ENCODE results near the gene RAB37.
A peak's percentile ranks its signal among the peaks of the same experiment; 100 is the strongest.

DNA sequence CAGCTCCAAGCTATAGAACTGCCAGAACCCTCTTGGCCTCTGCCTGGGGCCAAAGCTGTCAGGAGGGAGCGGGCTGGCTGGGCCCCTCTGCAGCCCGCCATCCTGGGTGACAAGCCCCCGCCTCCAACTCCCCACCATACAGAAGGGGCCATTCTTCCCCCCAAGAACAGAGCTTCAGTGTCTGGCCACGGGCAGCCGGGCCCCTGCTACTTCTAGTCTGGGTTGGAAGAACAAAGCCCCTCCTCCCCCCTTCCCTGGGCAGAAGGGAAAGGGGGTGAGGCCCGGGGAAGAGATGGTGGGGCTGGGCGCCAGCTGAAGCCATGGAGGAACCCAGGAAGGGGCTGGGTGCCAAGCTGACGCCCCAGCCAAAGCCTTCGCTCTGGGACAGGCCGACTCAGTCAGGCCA is 30.1 kb downstream of the RAB37 start:
- TF ChIP-seq, protein P1, sequence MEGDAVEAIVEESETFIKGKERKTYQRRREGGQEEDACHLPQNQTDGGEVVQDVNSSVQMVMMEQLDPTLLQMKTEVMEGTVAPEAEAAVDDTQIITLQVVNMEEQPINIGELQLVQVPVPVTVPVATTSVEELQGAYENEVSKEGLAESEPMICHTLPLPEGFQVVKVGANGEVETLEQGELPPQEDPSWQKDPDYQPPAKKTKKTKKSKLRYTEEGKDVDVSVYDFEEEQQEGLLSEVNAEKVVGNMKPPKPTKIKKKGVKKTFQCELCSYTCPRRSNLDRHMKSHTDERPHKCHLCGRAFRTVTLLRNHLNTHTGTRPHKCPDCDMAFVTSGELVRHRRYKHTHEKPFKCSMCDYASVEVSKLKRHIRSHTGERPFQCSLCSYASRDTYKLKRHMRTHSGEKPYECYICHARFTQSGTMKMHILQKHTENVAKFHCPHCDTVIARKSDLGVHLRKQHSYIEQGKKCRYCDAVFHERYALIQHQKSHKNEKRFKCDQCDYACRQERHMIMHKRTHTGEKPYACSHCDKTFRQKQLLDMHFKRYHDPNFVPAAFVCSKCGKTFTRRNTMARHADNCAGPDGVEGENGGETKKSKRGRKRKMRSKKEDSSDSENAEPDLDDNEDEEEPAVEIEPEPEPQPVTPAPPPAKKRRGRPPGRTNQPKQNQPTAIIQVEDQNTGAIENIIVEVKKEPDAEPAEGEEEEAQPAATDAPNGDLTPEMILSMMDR (IDR thresholded peaks at IDR 0.05) = no peak
- no peak for TF ChIP-seq POLR2A (IDR thresholded peaks at IDR 0.05)
- TF ChIP-seq EP300 (IDR thresholded peaks at IDR 0.05) = peak in 1 of 2 donors; percentile 65

Data from tibial nerve (tissue), 4 donors.